ENCODE data around the gene MESD.

DNA sequence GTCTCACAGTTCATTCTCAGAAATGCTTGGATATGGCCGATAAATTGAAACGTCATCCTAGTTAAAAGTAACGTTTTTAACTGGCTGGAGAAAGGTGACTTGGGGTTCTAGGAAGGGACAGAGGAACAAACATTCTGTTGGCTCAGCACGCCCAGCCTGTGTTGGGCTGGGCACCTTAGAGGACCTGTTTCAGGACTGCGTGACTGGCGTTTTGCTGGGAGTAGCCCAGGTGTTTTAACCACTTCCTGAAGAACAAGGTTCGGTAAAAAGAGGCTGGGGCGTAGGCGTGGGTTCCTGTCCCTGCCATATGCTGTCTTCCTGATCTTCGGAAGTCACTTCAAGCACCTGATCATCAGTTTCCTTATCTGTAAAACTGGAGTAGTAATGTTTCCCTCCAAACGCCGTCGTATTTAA lies 10.0 kb upstream of the MESD start:
- TF ChIP-seq, protein P1, sequence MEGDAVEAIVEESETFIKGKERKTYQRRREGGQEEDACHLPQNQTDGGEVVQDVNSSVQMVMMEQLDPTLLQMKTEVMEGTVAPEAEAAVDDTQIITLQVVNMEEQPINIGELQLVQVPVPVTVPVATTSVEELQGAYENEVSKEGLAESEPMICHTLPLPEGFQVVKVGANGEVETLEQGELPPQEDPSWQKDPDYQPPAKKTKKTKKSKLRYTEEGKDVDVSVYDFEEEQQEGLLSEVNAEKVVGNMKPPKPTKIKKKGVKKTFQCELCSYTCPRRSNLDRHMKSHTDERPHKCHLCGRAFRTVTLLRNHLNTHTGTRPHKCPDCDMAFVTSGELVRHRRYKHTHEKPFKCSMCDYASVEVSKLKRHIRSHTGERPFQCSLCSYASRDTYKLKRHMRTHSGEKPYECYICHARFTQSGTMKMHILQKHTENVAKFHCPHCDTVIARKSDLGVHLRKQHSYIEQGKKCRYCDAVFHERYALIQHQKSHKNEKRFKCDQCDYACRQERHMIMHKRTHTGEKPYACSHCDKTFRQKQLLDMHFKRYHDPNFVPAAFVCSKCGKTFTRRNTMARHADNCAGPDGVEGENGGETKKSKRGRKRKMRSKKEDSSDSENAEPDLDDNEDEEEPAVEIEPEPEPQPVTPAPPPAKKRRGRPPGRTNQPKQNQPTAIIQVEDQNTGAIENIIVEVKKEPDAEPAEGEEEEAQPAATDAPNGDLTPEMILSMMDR (conservative IDR thresholded peaks at IDR 0.05 in 1 of 2, IDR thresholded peaks at IDR 0.05 in 1 of 2; ENCODE audit: extremely low read depth in 1 of 2, insufficient read depth in 1 of 2, low read depth in 1 of 2, low read length in 2 of 2) = no peak
- TF ChIP-seq EZH2 (IDR thresholded peaks at IDR 0.05; ENCODE audit: borderline replicate concordance, low read length) = no peak
